Measurements from ENCODE around the gene WNT3A. TPM values are rescaled to one million over a fixed set of nuclear protein-coding genes. Genes with fewer than 3 reads are reported as not detected.

The WNT3A gene
- total and polyA plus RNA-seq, 10 donors: not detected

GRCh38 chr1:228075801-228076271 lies 69.0 kb downstream of the WNT3A start:
- DNase-seq: no peak
- intact Hi-C loops (cut with DNase I; ENCODE audit: low total_unique reads): no loop called here
- 84 to 93% (median 87%) methylated on average over 8 to 9 of the region's 9 CpGs for WGBS, 5 donors

GRCh38 chr1:228076796-228077430 lies 70.1 kb downstream of the WNT3A start:
- 74 to 89% (median 82%) methylated on average over 9 of the region's 9 CpGs for WGBS, 5 donors
- peaks cover 0 to 5% (median 0%) of the 10 kb centered on the region in 7 donors for H3K27me3 ChIP-seq (replicated peaks in 1 of 7)
- no peaks in the 10 kb centered on the region for H3K9me3 ChIP-seq
- DNase-seq: no peak
- intact Hi-C loops (cut with DNase I; ENCODE audit: low total_unique reads): no loop called here
- no peaks in the 10 kb centered on the region for H3K36me3 ChIP-seq
- H3K4me1 ChIP-seq: peaks cover 7 to 49% (median 25%) of the 10 kb centered on the region in 6 donors
- no peak for TF ChIP-seq POLR2AphosphoS5 (IDR thresholded peaks at IDR 0.05)
- TF ChIP-seq CTCF (IDR thresholded peaks at IDR 0.05 in 8 of 11, conservative IDR thresholded peaks at IDR 0.05 in 3 of 11): no peak
- TF ChIP-seq POLR2A (IDR thresholded peaks at IDR 0.05): no peak
- H3K4me3 ChIP-seq: no peak overlapping the region
- no peak overlapping the region for H3K27ac ChIP-seq

More at GRCh38 chr1:228075801-228076271, 69.0 kb downstream of the WNT3A start:
- peaks cover 0 to 38% (median 15%) of the 10 kb centered on the region in 6 donors for H3K4me1 ChIP-seq
- H3K27me3 ChIP-seq (replicated peaks in 1 of 7): peaks cover 0 to 5% (median 0%) of the 10 kb centered on the region in 7 donors
- TF ChIP-seq POLR2A (IDR thresholded peaks at IDR 0.05) (no peak), CTCF (IDR thresholded peaks at IDR 0.05 in 8 of 11, conservative IDR thresholded peaks at IDR 0.05 in 3 of 11) (no peak), POLR2AphosphoS5 (IDR thresholded peaks at IDR 0.05) (no peak)
- no peak overlapping the region for H3K4me3 ChIP-seq
- no peaks in the 10 kb centered on the region for H3K9me3 ChIP-seq
- no peaks in the 10 kb centered on the region for H3K36me3 ChIP-seq
- no peak overlapping the region for H3K27ac ChIP-seq

GRCh38 chr1:228077565-228078330 lies 71.0 kb downstream of the WNT3A start:
- Histone ChIP-seq H3K9me3 (no peaks in the 10 kb centered on the region), H3K4me1 (peaks cover 7 to 51% (median 26%) of the 10 kb centered on the region in 6 donors), H3K4me3 (no peak overlapping the region), H3K27ac (no peak overlapping the region), H3K27me3 (replicated peaks in 1 of 7) (peaks cover 0 to under 1% (median 0%) of the 10 kb centered on the region in 7 donors), H3K36me3 (no peaks in the 10 kb centered on the region)
- 49 to 74% (median 59%) methylated on average over 10 of the region's 10 CpGs for whole genome bisulfite sequencing, 5 donors
- TF ChIP-seq CTCF (IDR thresholded peaks at IDR 0.05 in 8 of 11, conservative IDR thresholded peaks at IDR 0.05 in 3 of 11) (no peak), POLR2AphosphoS5 (IDR thresholded peaks at IDR 0.05) (no peak), POLR2A (IDR thresholded peaks at IDR 0.05) (no peak)
- intact Hi-C loops (cut with DNase I; ENCODE audit: low total_unique reads): no loop called here
- no peak for DNase-seq

GRCh38 chr1:228079013-228079412 lies 72.2 kb downstream of the WNT3A start:
- WGBS, 5 donors: 92 to 95% (median 93%) methylated on average over 7 of the region's 7 CpGs
- no peak overlapping the region for H3K27ac ChIP-seq
- peaks cover 7 to 58% (median 33%) of the 10 kb centered on the region in 6 donors for H3K4me1 ChIP-seq
- H3K9me3 ChIP-seq: no peaks in the 10 kb centered on the region
- H3K4me3 ChIP-seq: no peak overlapping the region
- no peaks in the 10 kb centered on the region for H3K27me3 ChIP-seq (replicated peaks in 1 of 7)
- TF ChIP-seq CTCF (IDR thresholded peaks at IDR 0.05 in 8 of 11, conservative IDR thresholded peaks at IDR 0.05 in 3 of 11) (no peak), POLR2A (IDR thresholded peaks at IDR 0.05) (no peak), POLR2AphosphoS5 (IDR thresholded peaks at IDR 0.05) (no peak)
- H3K36me3 ChIP-seq: no peaks in the 10 kb centered on the region
- intact Hi-C loops (cut with DNase I; ENCODE audit: low total_unique reads): no loop called here
- peak; percentile 63 for DNase-seq

Data from spleen (tissue), 11 donors.